HG03064 (cell line): ENCODE measurements around the gene TLX2.

ENCODE experiments used
- ATAC-seq: cut with Tn5 transposase; IDR thresholded peaks from one replicate; pipeline ENCODE4 v1.9.1; 2021; ENCODE audit warnings: low read depth; ENCODE audit not compliant: unreplicated experiment

The TLX2 gene

GRCh38 chr2:74496997-74497776, 17.1 kb upstream of the TLX2 start:
- no peak for ATAC-seq

- ATAC-seq: no peak
Measured at GRCh38 chr2:74497777-74498499, 16.3 kb upstream of the TLX2 start.

- no peak for ATAC-seq
Measured at GRCh38 chr2:74498500-74499266, 15.6 kb upstream of the TLX2 start.

GRCh38 chr2:74499267-74499939, 14.8 kb upstream of the TLX2 start, which contains the start of gene LBX2:
LBX2 (minus strand) TSS chr2:74499603; CDS start chr2:74499537, 66 bp downstream.
- ATAC-seq: no peak

- no peak for ATAC-seq
Measured at GRCh38 chr2:74499940-74500577, 14.2 kb upstream of the TLX2 start.

GRCh38 chr2:74500578-74500946, 13.7 kb upstream of the TLX2 start:
- ATAC-seq: no peak

- ATAC-seq: no peak
Measured at GRCh38 chr2:74501335-74502071, 12.7 kb upstream of the TLX2 start.

- no peak for ATAC-seq
Measured at GRCh38 chr2:74502147-74502719, 12.0 kb upstream of the TLX2 start.

GRCh38 chr2:74502720-74503505, 11.3 kb upstream of the TLX2 start:
- no peak for ATAC-seq

GRCh38 chr2:74503506-74504475, 10.5 kb upstream of the TLX2 start:
- ATAC-seq: no peak

GRCh38 chr2:74504591-74504990, 9.7 kb upstream of the TLX2 start:
- no peak for ATAC-seq

GRCh38 chr2:74505448-74506246, 8.6 kb upstream of the TLX2 start:
- no peak for ATAC-seq

GRCh38 chr2:74507145-74507925, 6.9 kb upstream of the TLX2 start, which contains the start of gene PCGF1:
PCGF1 (minus strand) TSS chr2:74507695; CDS start chr2:74507668, 27 bp downstream.
- peak; percentile 80 for ATAC-seq

GRCh38 chr2:74507926-74508520, 6.2 kb upstream of the TLX2 start:
- ATAC-seq: peak; percentile 5

GRCh38 chr2:74510272-74510671, 4.0 kb upstream of the TLX2 start:
- ATAC-seq: no peak
